ENCODE data around the gene ADGRF3.
"Not testable (repeated sequence)": the region's sequence is repeated elsewhere in the genome, so short reads cannot be mapped to it uniquely, and the experiment has no call there.

ADGRF3 gene

DNA sequence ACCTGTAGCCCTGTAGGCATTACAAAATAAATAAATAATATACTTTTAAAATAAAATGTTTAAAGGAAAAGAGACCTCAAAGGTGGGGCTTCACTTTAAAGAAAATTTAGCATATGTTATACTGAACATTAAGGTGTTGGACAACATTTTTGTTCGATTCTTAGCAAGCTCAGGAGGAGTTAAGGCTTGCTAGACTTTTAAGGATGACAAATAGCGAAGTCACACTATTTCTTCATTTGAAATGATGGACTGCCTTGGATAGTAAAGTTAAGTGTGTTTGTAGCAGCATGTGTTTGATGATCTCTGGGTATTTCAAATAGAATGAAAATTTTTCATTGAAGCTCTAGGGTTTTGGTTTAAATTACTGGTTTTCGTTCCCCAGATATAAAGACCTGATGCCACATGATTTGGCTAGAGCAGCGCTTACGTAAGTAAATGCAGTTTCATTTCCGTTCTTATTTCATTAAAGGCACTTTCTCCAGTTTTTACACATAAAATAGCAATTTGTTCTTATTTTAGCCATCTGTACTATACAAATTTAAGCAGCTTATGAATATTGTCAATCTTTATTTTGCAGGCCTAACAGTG is 76.9 kb downstream of the ADGRF3 start:
- no peak for DNase-seq

- not testable (repeated sequence) for DNase-seq
Observed at GRCh38 chr2:26268670-26269385, 77.8 kb downstream of the ADGRF3 start.

DNA sequence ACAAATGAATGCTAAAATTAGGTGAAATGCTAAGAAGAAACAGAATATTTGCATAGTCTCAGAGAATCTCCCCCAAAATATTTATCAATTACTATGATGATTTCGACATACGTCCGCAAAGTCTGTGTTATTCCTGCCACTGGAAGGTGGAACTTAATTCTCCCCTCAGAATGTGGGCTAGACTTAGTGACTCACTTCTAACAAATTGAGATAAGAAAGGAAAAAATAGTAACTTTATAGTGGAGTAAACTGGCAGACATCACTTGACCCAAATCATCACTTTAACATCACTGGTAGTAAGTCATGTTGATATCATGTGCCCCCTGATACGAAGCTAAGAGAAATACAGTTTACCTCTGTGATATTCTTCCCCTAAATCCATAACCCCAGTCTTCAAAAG is 78.4 kb downstream of the ADGRF3 start:
- DNase-seq = no peak

DNA sequence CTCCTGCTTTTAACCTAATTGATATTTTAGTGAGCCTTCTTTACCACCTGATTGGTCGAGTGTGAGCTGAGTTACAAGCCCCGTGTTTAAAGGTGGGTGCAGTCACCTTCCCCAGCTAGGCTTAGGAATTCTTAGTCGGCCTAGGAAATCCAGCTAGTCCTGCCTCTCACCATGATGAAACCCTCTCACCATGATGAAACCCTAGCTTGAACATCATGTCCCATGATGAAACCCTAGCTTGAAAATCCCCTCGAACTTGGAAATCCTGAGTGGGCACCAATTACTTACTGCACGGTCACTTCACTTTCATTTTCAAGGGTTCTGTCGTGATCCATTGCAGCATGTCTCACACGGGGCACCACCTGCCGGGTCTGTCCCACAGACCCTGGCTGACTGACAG is 87.8 kb downstream of the ADGRF3 start:
- DNase-seq = not testable (repeated sequence)

Data from activated naive CD4-positive, alpha-beta T cell treated with anti-CD3 and anti-CD28 coated beads, Interleukin-2, amount 50 U/mL, for 16 hours (primary cell).